ENCODE results near the gene ARSB. TPM values are rescaled to one million over a fixed set of nuclear protein-coding genes. Genes with fewer than 3 reads are reported as not detected.

The ARSB gene
- total and polyA plus RNA-seq, 9 of the 15 experiments (the other 6 are each of a cell fraction or from before 2014, with no cell fraction given): 0.52 to 4.6 (median 2.4) TPM

GRCh38 chr5:78809444-78809843, 175.7 kb downstream of the ARSB start:
- no peak overlapping the region; a peak in 1 of 4 replicates for H3K9ac ChIP-seq (ENCODE audit: insufficient read depth in 1 of 2, low read depth in 2 of 2, low read length in 2 of 2)
- 18% methylated on average over 11 of the region's 11 CpGs for WGBS (ENCODE audit: insufficient coverage, low coverage, missing lambda C conversion rate)
- no peak overlapping the region for H3K4me2 ChIP-seq (ENCODE audit: insufficient read depth, low read length)
- ChIA-PET POLR2A (interaction anchor here (0.6 to 2.5 kb wide), 3 partner anchors 10 to 355 kb away, joined by 3 to 10 read pairs (median 3); no protein-coding TSS in a partner anchor), CTCF (ENCODE audit: low intra/inter-chr PET ratio) (no interaction called here)
- intact Hi-C loops (cut with micrococcal nuclease): no loop called here
- ATAC-seq (no peak), FAIRE-seq (no peak), DNase-seq (ENCODE audit: extremely low read depth in 1 of 4, low spot score in 3 of 4) (no peak)
- in situ Hi-C loops (cut with MboI): no loop called here
- H3K79me2 ChIP-seq (ENCODE audit: control insufficient read depth, insufficient read depth, low read length): no peaks in the 10 kb centered on the region
- no peak for TF ChIP-seq ZNF766 (CRISPR knock-in tag; conservative IDR thresholded peaks at IDR 0.05)
- 0 out of 2 replicates have a peak, but pooled peaks have one; percentile 30 for TF ChIP-seq NFIC (IDR thresholded peaks at IDR 0.05)
- H4K20me1 ChIP-seq (replicated peaks; ENCODE audit: control insufficient read depth, insufficient read depth, low read length): no peaks in the 10 kb centered on the region
- H3K4me1 ChIP-seq (replicated peaks in 1 of 2; ENCODE audit: control insufficient read depth in 2 of 2, insufficient read depth in 2 of 2, low read length in 2 of 2): peaks cover 0 to 2% of the 10 kb centered on the region in 2 experiments; a peak in 3 of 5 replicates
- no peaks in the 10 kb centered on the region for H3K9me3 ChIP-seq (replicated peaks; ENCODE audit: control insufficient read depth, insufficient read depth, low read depth, low read length)
- H3K36me3 ChIP-seq (ENCODE audit: control insufficient read depth, insufficient read depth, low read length): no peaks in the 10 kb centered on the region
- peaks cover 6 to 14% of the 10 kb centered on the region in 2 experiments for H3K27me3 ChIP-seq (ENCODE audit: control insufficient read depth in 2 of 2, insufficient read depth in 2 of 2, low read length in 2 of 2)
- no peak overlapping the region for H3K4me3 ChIP-seq
- no peak overlapping the region for H3K27ac ChIP-seq (ENCODE audit: extremely low read depth, low read depth, low read length)
- no TSS peak for BruUV-seq (replicated peaks)
- no peaks in the 10 kb centered on the region for H3K9me1 ChIP-seq (ENCODE audit: control insufficient read depth, insufficient read depth, low read length)
- no peak overlapping the region for H2AFZ ChIP-seq (ENCODE audit: low read depth, low read length)

DNA sequence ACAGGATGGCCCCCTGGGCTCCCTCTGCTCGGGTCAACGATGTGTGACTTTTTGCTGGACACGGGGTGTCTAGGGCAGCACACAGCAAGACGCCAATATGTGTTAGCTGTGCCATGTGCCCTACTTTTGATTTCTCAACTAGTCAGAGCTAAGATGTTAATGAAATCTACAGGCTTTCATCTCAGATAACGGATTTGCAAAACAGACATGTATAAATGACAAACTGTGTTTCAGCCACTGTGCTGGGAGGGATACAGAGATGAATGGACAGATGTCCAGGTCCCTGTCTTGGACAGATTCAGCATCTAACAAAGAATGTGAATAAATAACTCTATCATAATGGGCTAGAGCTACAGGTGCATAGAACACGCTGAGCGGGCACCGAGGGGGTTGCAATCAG, 176.3 kb downstream of the ARSB start:
- no peak overlapping the region for H3K27ac ChIP-seq (ENCODE audit: extremely low read depth, low read depth, low read length)
- H3K27me3 ChIP-seq (ENCODE audit: control insufficient read depth in 2 of 2, insufficient read depth in 2 of 2, low read length in 2 of 2): peaks cover 6 to 14% of the 10 kb centered on the region in 2 experiments
- no peak overlapping the region for H3K4me3 ChIP-seq
- no peak for FAIRE-seq
- no peaks in the 10 kb centered on the region for H3K9me1 ChIP-seq (ENCODE audit: control insufficient read depth, insufficient read depth, low read length)
- POLR2A ChIA-PET: interaction anchor here (0.7 to 2.5 kb wide), 2 partner anchors 9 to 171 kb away, joined by 3 to 10 read pairs; no protein-coding TSS in a partner anchor
- H3K79me2 ChIP-seq (ENCODE audit: control insufficient read depth, insufficient read depth, low read length): no peaks in the 10 kb centered on the region
- H3K9me3 ChIP-seq (replicated peaks; ENCODE audit: control insufficient read depth, insufficient read depth, low read depth, low read length): no peaks in the 10 kb centered on the region
- no peak for ATAC-seq
- CTCF ChIA-PET (ENCODE audit: low intra/inter-chr PET ratio): no interaction called here
- intact Hi-C loops (cut with micrococcal nuclease) (no loop called here), in situ Hi-C loops (cut with MboI) (no loop called here)
- BruUV-seq (replicated peaks): no TSS peak
- peaks cover 0 to 2% of the 10 kb centered on the region in 2 experiments; a peak in 3 of 5 replicates for H3K4me1 ChIP-seq (replicated peaks in 1 of 2; ENCODE audit: control insufficient read depth in 2 of 2, insufficient read depth in 2 of 2, low read length in 2 of 2)
- H3K4me2 ChIP-seq (ENCODE audit: insufficient read depth, low read length): no peak overlapping the region
- no peak for DNase-seq (ENCODE audit: extremely low read depth in 1 of 4, low spot score in 3 of 4)
- no peak overlapping the region for H2AFZ ChIP-seq (ENCODE audit: low read depth, low read length)
- 27% methylated on average over 8 of the region's 8 CpGs for WGBS (ENCODE audit: insufficient coverage, low coverage, missing lambda C conversion rate)
- H3K9ac ChIP-seq (ENCODE audit: insufficient read depth in 1 of 2, low read depth in 2 of 2, low read length in 2 of 2): no peak overlapping the region
- no peaks in the 10 kb centered on the region for H3K36me3 ChIP-seq (ENCODE audit: control insufficient read depth, insufficient read depth, low read length)
- no peaks in the 10 kb centered on the region for H4K20me1 ChIP-seq (replicated peaks; ENCODE audit: control insufficient read depth, insufficient read depth, low read length)
- TF ChIP-seq NFIC (IDR thresholded peaks at IDR 0.05): no peak
- no peak for TF ChIP-seq CBX2 (IDR thresholded peaks at IDR 0.05; ENCODE audit: insufficient read depth, low read length, poor library complexity, severe bottlenecking)
- no peak for TF ChIP-seq POLR2H (tag; IDR thresholded peaks at IDR 0.05; ENCODE audit: low read depth)

Measured in K562 (cell line).